Epithelial cell of proximal tubule (primary cell): ENCODE measurements around the gene RAD51AP1. TPM values are rescaled to one million over a fixed set of nuclear protein-coding genes. Genes with fewer than 3 reads are reported as not detected.

Experiments used
- DNase-seq: peaks from one replicate; pipeline ENCODE4 v3.0.0-alpha.2; 2011; ENCODE audit warnings: low read depth
- H3K4me3 ChIP-seq: 2 replicates; pipeline ENCODE4 v1.5.1; 2011; ENCODE audit warnings: low read depth, mild to moderate bottlenecking, low read length
- total RNA-seq: library from RNA; depleted of rRNA; stranded (reverse); fragments of >200 nt; gene quantifications from 2 replicates; pipeline ENCODE4 v1.2.3, GENCODE V29; 2015
- TF ChIP-seq, protein P1 (sequence below): conservative IDR thresholded peaks from 2 replicates; pipeline ENCODE4 v1.5.1; 2012; ENCODE audit warnings: low read depth, mild to moderate bottlenecking, low read length

The RAD51AP1 gene
- total RNA-seq, 1 donor from 2014 or later = 62.7 TPM

DNA sequence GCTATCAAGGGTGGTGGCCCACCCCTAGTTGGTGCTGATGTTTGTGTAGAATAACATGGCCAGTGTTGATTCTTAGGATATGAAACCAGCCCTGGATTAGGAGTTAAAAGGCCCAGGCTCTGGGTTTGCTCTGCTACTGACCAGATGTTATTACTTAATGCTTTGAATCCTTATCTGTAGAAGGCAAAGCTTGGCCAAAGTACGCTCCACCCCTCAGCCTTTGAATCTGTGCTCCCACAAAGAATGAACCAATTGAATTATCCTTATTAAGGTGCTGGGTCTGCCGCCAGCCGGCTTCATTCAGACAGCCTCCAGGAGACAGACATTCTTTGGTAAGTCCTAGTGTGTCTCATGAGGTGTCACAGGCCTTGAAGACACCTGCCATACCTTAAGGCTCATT is 68.4 kb downstream of the RAD51AP1 start:
- TF ChIP-seq, protein P1, sequence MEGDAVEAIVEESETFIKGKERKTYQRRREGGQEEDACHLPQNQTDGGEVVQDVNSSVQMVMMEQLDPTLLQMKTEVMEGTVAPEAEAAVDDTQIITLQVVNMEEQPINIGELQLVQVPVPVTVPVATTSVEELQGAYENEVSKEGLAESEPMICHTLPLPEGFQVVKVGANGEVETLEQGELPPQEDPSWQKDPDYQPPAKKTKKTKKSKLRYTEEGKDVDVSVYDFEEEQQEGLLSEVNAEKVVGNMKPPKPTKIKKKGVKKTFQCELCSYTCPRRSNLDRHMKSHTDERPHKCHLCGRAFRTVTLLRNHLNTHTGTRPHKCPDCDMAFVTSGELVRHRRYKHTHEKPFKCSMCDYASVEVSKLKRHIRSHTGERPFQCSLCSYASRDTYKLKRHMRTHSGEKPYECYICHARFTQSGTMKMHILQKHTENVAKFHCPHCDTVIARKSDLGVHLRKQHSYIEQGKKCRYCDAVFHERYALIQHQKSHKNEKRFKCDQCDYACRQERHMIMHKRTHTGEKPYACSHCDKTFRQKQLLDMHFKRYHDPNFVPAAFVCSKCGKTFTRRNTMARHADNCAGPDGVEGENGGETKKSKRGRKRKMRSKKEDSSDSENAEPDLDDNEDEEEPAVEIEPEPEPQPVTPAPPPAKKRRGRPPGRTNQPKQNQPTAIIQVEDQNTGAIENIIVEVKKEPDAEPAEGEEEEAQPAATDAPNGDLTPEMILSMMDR = no peak
- DNase-seq = no peak
- H3K4me3 ChIP-seq = no peak overlapping the region

DNA sequence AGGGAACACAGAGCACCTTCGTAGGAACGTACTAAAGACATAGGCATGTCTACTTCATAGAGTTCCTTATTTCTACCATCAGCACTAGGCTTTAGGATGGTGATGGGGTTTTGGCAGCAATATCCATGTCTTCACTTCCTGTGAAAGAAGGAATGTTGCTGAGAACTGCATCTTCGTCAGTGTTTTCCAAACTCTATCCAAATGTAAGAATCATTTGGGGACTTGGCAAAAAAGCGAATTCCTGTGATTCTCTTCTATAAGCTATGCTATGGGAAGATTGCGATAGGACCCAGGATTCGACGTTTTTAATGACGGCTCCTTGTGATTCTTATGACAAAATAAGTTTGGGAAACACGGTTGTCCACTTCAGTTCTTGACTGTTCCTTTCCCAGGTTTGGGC is 70.4 kb downstream of the RAD51AP1 start:
- no peak overlapping the region for H3K4me3 ChIP-seq
- DNase-seq = no peak
- TF ChIP-seq, protein P1 = no peak

Other genes starting within 250 kb of the RAD51AP1 start
- 7.4 and 12.1 TPM in 2 replicates for gene TIGAR, start 217.7 kb upstream of the RAD51AP1 start, total RNA-seq
- gene FGF23, start 159.2 kb upstream of the RAD51AP1 start, total RNA-seq = not detected in 2 replicates
- gene FGF6, start 93.1 kb upstream of the RAD51AP1 start, total RNA-seq = not detected in 2 replicates
- gene DYRK4, start 23.3 kb downstream of the RAD51AP1 start, total RNA-seq = 31.5 and 38.9 TPM in 2 replicates
- 0.06 and 1.0 TPM in 2 replicates for gene AKAP3, start 110.2 kb downstream of the RAD51AP1 start, total RNA-seq
- 76.9 and 100 TPM in 2 replicates for gene NDUFA9, start 110.2 kb downstream of the RAD51AP1 start, total RNA-seq
- 0.58 and 1.5 TPM in 2 replicates for gene GALNT8, start 181.5 kb downstream of the RAD51AP1 start, total RNA-seq